H1 (cell line): ENCODE results near the gene BCAS4. TPM values are rescaled to one million over a fixed set of nuclear protein-coding genes. Genes with fewer than 3 reads are reported as not detected.

Experiments
- CTCF ChIA-PET: fragments of 300-600 bp; sonication (Branson Sonifier 250); formaldehyde crosslinking; loops from one replicate; lab custom pipeline; 2021; ENCODE audit not compliant: partially characterized antibody; lab: Charles Lee
- POLR2A ChIA-PET: fragments of 300-600 bp; sonication (Branson Sonifier 250); formaldehyde crosslinking; loops from one replicate; lab custom pipeline; 2021; ENCODE audit warnings: inconsistent platforms; ENCODE audit not compliant: partially characterized antibody; lab: Charles Lee
- DNase-seq, 2 experiments: peaks; one replicate each; pipeline versions ENCODE4 v3.0.0 to v3.0.0-alpha.2; 2010 to 2022; ENCODE audit warnings: low spot score in 2 of 2, low read depth in 1 of 2, mixed read lengths in 1 of 2
- FAIRE-seq: peaks from 2 replicates; lab custom pipeline; 2011; peaks lifted over from hg19 to GRCh38; lab: Jason Lieb, UNC
- H2AFZ ChIP-seq: 2 replicates; pipeline ENCODE4 v1.8.1; 2012; ENCODE audit warnings: low read length, inconsistent platforms
- H2AK5ac ChIP-seq: 2 replicates; pipeline ENCODE4 v1.6.1; 2013; ENCODE audit warnings: low read depth, low read length
- H2BK120ac ChIP-seq: replicated peaks from 2 replicates; pipeline ENCODE3; 2013; ENCODE audit warnings: low read depth, low read length, inconsistent platforms
- H2BK12ac ChIP-seq: 2 replicates; pipeline ENCODE4 v1.6.1; 2013; ENCODE audit warnings: low read depth, low read length
- H2BK15ac ChIP-seq: 2 replicates; pipeline ENCODE4 v1.6.1; 2013; ENCODE audit warnings: low read length
- H2BK20ac ChIP-seq: 2 replicates; pipeline ENCODE4 v1.6.1; 2013; ENCODE audit warnings: low read length
- H2BK5ac ChIP-seq: 2 replicates; pipeline ENCODE4 v1.6.1; 2013; ENCODE audit warnings: low read depth, low read length
- H3K14ac ChIP-seq: 2 replicates; pipeline ENCODE4 v1.6.1; 2013; ENCODE audit warnings: inconsistent platforms; ENCODE audit not compliant: insufficient read length
- H3K18ac ChIP-seq: 2 replicates; pipeline ENCODE4 v1.6.1; 2013; ENCODE audit warnings: low read length; ENCODE audit errors: extremely low read depth
- H3K23ac ChIP-seq: 2 replicates; pipeline ENCODE4 v1.6.1; 2013; ENCODE audit warnings: inconsistent platforms; ENCODE audit not compliant: insufficient read length
- H3K23me2 ChIP-seq: 2 replicates; pipeline ENCODE4 v1.6.1; 2013; ENCODE audit warnings: low read depth, low read length
- H3K27ac ChIP-seq: 2 replicates; pipeline ENCODE4 v1.6.1; 2011; ENCODE audit warnings: low read depth, low read length, inconsistent platforms
- H3K27me3 ChIP-seq, 4 experiments: replicated peaks in 1 of 4; 1 replicate in 1 of 4; 2 replicates in 3 of 4; pipeline versions ENCODE4 v1.6.1 to v1.8.1; 2011 to 2013; ENCODE audit warnings: low read length in 3 of 4, mild to moderate bottlenecking in 3 of 4, inconsistent platforms in 2 of 4, mixed read lengths in 2 of 4, moderate library complexity in 1 of 4; ENCODE audit not compliant: control insufficient read depth in 3 of 4, insufficient read depth in 3 of 4; ENCODE audit errors: extremely low read depth in 1 of 4
- H3K36me3 ChIP-seq, 4 experiments: 2 replicates each; pipeline versions ENCODE4 v1.6.1 to v1.8.1; 2011 to 2013; ENCODE audit warnings: mild to moderate bottlenecking in 4 of 4, low read length in 3 of 4, moderate library complexity in 2 of 4, control low read depth in 1 of 4, inconsistent platforms in 1 of 4; ENCODE audit not compliant: insufficient read depth in 4 of 4, control insufficient read depth in 2 of 4
- H3K4ac ChIP-seq: replicated peaks from 2 replicates; pipeline ENCODE3; 2013; ENCODE audit warnings: low read length, low read depth, mixed read lengths, inconsistent platforms; ENCODE audit not compliant: insufficient read length
- H3K4me1 ChIP-seq, 4 experiments: replicated peaks in 1 of 4; 1 replicate in 1 of 4; 2 replicates in 3 of 4; pipeline versions ENCODE4 v1.6.1 to v1.8.1; 2011 to 2013; ENCODE audit warnings: low read length in 3 of 4, inconsistent platforms in 2 of 4, mixed read lengths in 1 of 4; ENCODE audit not compliant: insufficient read depth in 4 of 4, control insufficient read depth in 3 of 4
- H3K4me2 ChIP-seq, 2 experiments: 2 replicates each; pipeline versions ENCODE4 v1.6.1 to v1.8.1; 2011 to 2013; ENCODE audit warnings: low read depth in 2 of 2, low read length in 2 of 2, control low read depth in 1 of 2, inconsistent platforms in 1 of 2, mild to moderate bottlenecking in 1 of 2; ENCODE audit not compliant: insufficient read depth in 1 of 2
- H3K4me3 ChIP-seq, 4 experiments: fragments of 200-600, 300-600 bp in 1 of 4; sonication (generic), shearing (Covaris generic), sonication (Bioruptor Twin) in 1 of 4; 2 replicates each; pipeline versions ENCODE4 v1.5.1 to v1.8.1; 2011 to 2016; ENCODE audit warnings: low read length in 4 of 4, low read depth in 3 of 4, control low read depth in 2 of 4, inconsistent platforms in 2 of 4, mild to moderate bottlenecking in 2 of 4, mixed read lengths in 1 of 4, moderate library complexity in 1 of 4; ENCODE audit not compliant: insufficient read depth in 2 of 4; ENCODE audit errors: extremely low read depth in 1 of 4
- H3K56ac ChIP-seq: replicated peaks from 2 replicates; pipeline ENCODE3; 2013; ENCODE audit warnings: low read depth, mild to moderate bottlenecking, mixed read lengths, low read length, inconsistent platforms; ENCODE audit not compliant: insufficient read length
- H3K79me1 ChIP-seq: 2 replicates; pipeline ENCODE4 v1.6.1; 2013; ENCODE audit warnings: low read depth, low read length, control low read depth
- H3K79me2 ChIP-seq, 2 experiments: 2 replicates each; pipeline versions ENCODE4 v1.6.1 to v1.8.1; 2012 to 2013; ENCODE audit warnings: low read length in 2 of 2, mild to moderate bottlenecking in 2 of 2, inconsistent platforms in 1 of 2; ENCODE audit not compliant: insufficient read depth in 2 of 2, control insufficient read depth in 1 of 2
- H3K9ac ChIP-seq, 4 experiments: replicated peaks in 1 of 4; 1 replicate in 1 of 4; 2 replicates in 3 of 4; pipeline versions ENCODE4 v1.6.1 to v1.8.1; 2011 to 2013; ENCODE audit warnings: low read depth in 3 of 4, low read length in 3 of 4, control low read depth in 2 of 4, mild to moderate bottlenecking in 2 of 4, moderate library complexity in 2 of 4, inconsistent platforms in 1 of 4; ENCODE audit errors: extremely low read depth in 1 of 4
- H3K9me3 ChIP-seq, 2 experiments: 2 replicates each; pipeline versions ENCODE4 v1.6.1 to v1.8.1; 2012 to 2013; ENCODE audit warnings: mild to moderate bottlenecking in 2 of 2, moderate library complexity in 2 of 2, control low read depth in 1 of 2, inconsistent platforms in 1 of 2, low read depth in 1 of 2, low read length in 1 of 2, mixed read lengths in 1 of 2; ENCODE audit not compliant: insufficient read depth in 2 of 2
- H4K20me1 ChIP-seq, 2 experiments: replicated peaks in 1 of 2; 2 replicates each; pipeline versions ENCODE3 to v1.8.1; 2011 to 2013; ENCODE audit warnings: inconsistent platforms in 2 of 2, low read length in 2 of 2, mild to moderate bottlenecking in 1 of 2; ENCODE audit not compliant: insufficient read depth in 2 of 2, control insufficient read depth in 1 of 2
- H4K5ac ChIP-seq: 2 replicates; pipeline ENCODE4 v1.6.1; 2013; ENCODE audit warnings: low read length, low read depth, mixed read lengths, inconsistent platforms; ENCODE audit not compliant: insufficient read length
- H4K8ac ChIP-seq: 2 replicates; pipeline ENCODE4 v1.8.0; 2013; ENCODE audit warnings: mild to moderate bottlenecking, moderate library complexity, low read length, inconsistent platforms; ENCODE audit not compliant: insufficient read depth; ENCODE audit errors: extremely low read depth
- H4K91ac ChIP-seq: replicated peaks from 2 replicates; pipeline ENCODE3; 2013; ENCODE audit warnings: low read length, mixed read lengths, inconsistent platforms; ENCODE audit not compliant: insufficient read length
- TAF7 ChIP-seq: optimal IDR thresholded peaks from 2 replicates; pipeline ENCODE3; 2011; ENCODE audit warnings: low read depth, mild to moderate bottlenecking, inconsistent platforms, low read length, moderate library complexity, borderline replicate concordance
- TCF12 ChIP-seq: IDR thresholded peaks from 2 replicates; pipeline ENCODE4 v1.6.1; 2011; ENCODE audit warnings: low read depth, mild to moderate bottlenecking, low read length
- TEAD4 ChIP-seq: IDR thresholded peaks from 2 replicates; pipeline ENCODE4 v1.6.1; 2012; ENCODE audit warnings: low read depth, low read length, inconsistent platforms, mixed read lengths
- WGBS, 2 experiments: shearing (Covaris generic) in 1 of 2; methylation state at CpG; one replicate each; pipeline versions ENCODE4 v1.1.6 to v1.1.7; 2013 to 2015; ENCODE audit warnings: low lambda C conversion rate in 2 of 2, mixed read lengths in 2 of 2, inconsistent platforms in 1 of 2, low coverage in 1 of 2, missing lambda C conversion rate in 1 of 2; ENCODE audit not compliant: insufficient replicate concordance in 2 of 2, insufficient coverage in 1 of 2, insufficient read length in 1 of 2; ENCODE audit errors: extremely low coverage in 1 of 2, missing lambda C conversion rate in 1 of 2; 5-methylcytosine and 5-hydroxymethylcytosine counted together
- polyA plus RNA-seq, 7 experiments: library from polyadenylated mRNA; depleted of rRNA in 3 of 7; stranded (reverse) in 5 of 7; unstranded in 2 of 7; fragments of >200 nt in 5 of 7; fragments of 200-250 nt in 2 of 7; gene quantifications; 1 replicate in 5 of 7; 2 replicates in 1 of 7; 4 replicates in 1 of 7; pipeline versions ENCODE4 v1.2.1 to v1.2.3, GENCODE V29; 2011 to 2013; ENCODE audit warnings: missing spikeins in 2 of 7, mixed read lengths in 2 of 7
- total RNA-seq: library from RNA; stranded (reverse); fragmentation: NEBNext Ultra II Directional; extraction: Animal tissue kit (Norgen Biotek cat#: 25700); gene quantifications from 2 replicates; pipeline ENCODE4 v1.2.1, GENCODE V29; 2021
- TF ChIP-seq, protein P1 (sequence below): IDR thresholded peaks from 2 replicates; pipeline ENCODE4 v1.6.1; 2012; ENCODE audit warnings: inconsistent platforms

The BCAS4 gene
- total and polyA plus RNA-seq, 2 of the 8 experiments (the other 6 are each of a cell fraction or from before 2014, with no cell fraction given) = 21.2 to 23.6 TPM

DNA sequence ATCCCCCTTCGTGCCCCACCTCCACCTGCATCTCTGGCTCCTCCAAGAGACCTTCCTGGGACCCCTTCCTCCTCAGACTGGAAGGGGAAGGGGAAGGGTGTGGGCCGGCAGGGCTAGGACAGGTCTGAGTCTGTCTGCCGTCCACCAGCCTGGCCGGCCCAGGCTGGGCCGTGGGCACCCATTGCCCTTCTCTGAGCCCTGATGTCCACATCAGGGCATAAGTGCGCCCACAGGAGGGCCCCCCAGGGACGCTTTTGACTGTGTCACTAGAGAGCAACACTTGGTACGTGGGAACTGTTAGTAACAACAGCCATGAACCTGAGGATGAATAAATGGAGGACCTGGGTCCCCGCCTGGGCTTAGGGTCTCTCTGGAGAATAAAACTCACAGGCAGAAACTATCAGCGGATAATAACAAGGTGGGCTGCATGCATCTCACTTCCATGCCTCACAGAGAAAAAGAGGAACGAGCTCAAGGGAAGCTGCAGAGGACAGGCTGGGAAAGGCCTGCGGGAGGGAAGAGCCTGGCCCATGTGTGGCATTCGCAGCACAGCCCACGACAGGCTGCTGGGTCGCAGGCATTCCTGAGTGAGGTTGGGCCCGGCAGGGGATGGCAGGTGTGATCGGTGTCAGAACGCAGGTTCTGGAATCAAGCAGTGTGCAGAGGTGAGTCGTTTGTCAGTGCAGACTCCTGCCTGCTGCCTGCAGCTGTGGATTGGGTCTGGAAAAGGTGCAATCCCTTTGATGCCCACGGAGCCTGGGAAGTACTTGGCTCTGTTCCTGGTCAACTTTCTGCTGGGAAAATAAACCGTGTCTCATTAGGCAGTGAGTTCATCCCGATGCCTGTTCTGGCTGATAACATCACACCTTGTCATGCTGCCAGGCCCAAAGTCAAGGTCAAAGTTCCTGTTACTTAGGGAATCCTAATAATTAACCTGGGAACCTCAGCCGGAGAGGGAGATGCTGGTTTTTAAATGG, 60.9 kb downstream of the BCAS4 start:
- 78% methylated on average over 21 of the region's 23 CpGs; no CpG with 5 or more reads in 1 of the 2 experiments for WGBS, 2 experiments
- ChIA-PET CTCF (interaction anchor here (1.0 to 2.5 kb wide), 7 partner anchors 9 to 61 kb away, joined by 3 to 7 read pairs (median 4); partner anchors contain the start of gene BCAS4), POLR2A (interaction anchor here (0.8 to 1.4 kb wide), 3 partner anchors 9 to 15 kb away, joined by 3 read pairs; no protein-coding TSS in a partner anchor)
- Histone ChIP-seq H3K4ac (no peak overlapping the region), H2BK120ac (no peak overlapping the region), H3K9me3 (no peaks in the 10 kb centered on the region), H3K27ac (no peak overlapping the region), H3K79me2 (no peaks in the 10 kb centered on the region), H2AK5ac (peak overlapping the region; percentile 41), H3K23me2 (no peaks in the 10 kb centered on the region; the same call in 1 of the 2 replicates), H3K4me1 (peaks cover 2 to 16% (median 11%) of the 10 kb centered on the region in 4 experiments), H3K4me3 (no peak overlapping the region), H3K14ac (no peak overlapping the region), H3K4me2 (no peak overlapping the region), H3K27me3 (no peaks in the 10 kb centered on the region; a peak in 1 of 7 replicates), H2BK15ac (no peak overlapping the region), H3K79me1 (peaks cover 3% of the 10 kb centered on the region; the same call in 1 of the 2 replicates), H3K18ac (no peak overlapping the region), H3K9ac (no peak overlapping the region), H3K23ac (no peak overlapping the region), H4K8ac (no peak overlapping the region; the same call in 1 of the 2 replicates), H3K36me3 (no peaks in the 10 kb centered on the region), H2BK20ac (no peak overlapping the region), H3K56ac (no peak overlapping the region), H4K91ac (peak overlapping the region; percentile 34), H4K5ac (no peak overlapping the region), H2AFZ (no peak overlapping the region), H2BK12ac (0 out of 2 replicates have a peak overlapping the region, but pooled peaks have one; percentile 10), H2BK5ac (0 out of 2 replicates have a peak overlapping the region, but pooled peaks have one; percentile 12), H4K20me1 (peaks cover 0 to 2% of the 10 kb centered on the region in 2 experiments)
- no peak for FAIRE-seq
- peak; percentile 59; the same call in 1 of the 2 replicates for TF ChIP-seq TEAD4
- TF ChIP-seq TCF12 = 0 out of 2 replicates have a peak, but pooled peaks have one; percentile 9
- TF ChIP-seq, protein P1, sequence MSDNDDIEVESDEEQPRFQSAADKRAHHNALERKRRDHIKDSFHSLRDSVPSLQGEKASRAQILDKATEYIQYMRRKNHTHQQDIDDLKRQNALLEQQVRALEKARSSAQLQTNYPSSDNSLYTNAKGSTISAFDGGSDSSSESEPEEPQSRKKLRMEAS = 0 out of 2 replicates have a peak, but pooled peaks have one; percentile 19
- TF ChIP-seq TAF7 = no peak
- no peak for DNase-seq
